HepG2 (cell line): ENCODE measurements around the gene ZNF771. TPM values are rescaled to one million over a fixed set of nuclear protein-coding genes. Genes with fewer than 3 reads are reported as not detected.

Experiments
- AGO1 ChIP-seq: fragments of 200-400 bp; formaldehyde crosslinking; IDR thresholded peaks from 2 replicates; pipeline ENCODE4 v1.6.1; 2017; ENCODE audit warnings: mild to moderate bottlenecking, low read depth, low read length, moderate library complexity; ENCODE audit not compliant: poor library complexity, severe bottlenecking
- AHR ChIP-seq: IDR thresholded peaks from 2 replicates; pipeline ENCODE4 v1.6.1; 2018; ENCODE audit warnings: missing genetic modification reagents, missing compliant biosample characterization
- ARID2 ChIP-seq: sonication (generic); formaldehyde crosslinking; IDR thresholded peaks from 2 replicates; pipeline ENCODE4 v1.8.1; 2022; ENCODE audit warnings: mild to moderate bottlenecking, missing genetic modification reagents, borderline replicate concordance
- ARID5B ChIP-seq: IDR thresholded peaks from 2 replicates; pipeline ENCODE4 v1.4.0; 2020; ENCODE audit warnings: mild to moderate bottlenecking, missing genetic modification reagents
- HOMEZ ChIP-seq: IDR thresholded peaks from 2 replicates; pipeline ENCODE4 v1.6.1; 2016; ENCODE audit warnings: low read depth
- KAT2B ChIP-seq: fragments of 150-350 bp; IDR thresholded peaks from 2 replicates; pipeline ENCODE4 v1.6.1; 2014; ENCODE audit warnings: low read depth, low read length, borderline replicate concordance
- KMT2A ChIP-seq: sonication (generic); formaldehyde crosslinking; IDR thresholded peaks from 2 replicates; pipeline ENCODE4 v1.4.0; 2020; ENCODE audit warnings: missing genetic modification reagents
- MAFF ChIP-seq: IDR thresholded peaks from 2 replicates; pipeline ENCODE4 v1.6.1; 2011; ENCODE audit warnings: low read depth, low read length, improper control_type of control experiment
- MAX ChIP-seq: IDR thresholded peaks from 2 replicates; pipeline ENCODE4 v1.6.1; 2012; ENCODE audit warnings: inconsistent platforms
- RBAK ChIP-seq: sonication (generic); formaldehyde crosslinking; IDR thresholded peaks from 2 replicates; pipeline ENCODE4 v1.5.1; 2020; ENCODE audit warnings: mild to moderate bottlenecking, missing genetic modification reagents
- RBFOX2 ChIP-seq: fragments of 200-400 bp; formaldehyde crosslinking; IDR thresholded peaks from 2 replicates; pipeline ENCODE4 v1.6.1; 2017; ENCODE audit warnings: low read depth, mild to moderate bottlenecking, low read length
- RFXANK ChIP-seq: IDR thresholded peaks from 2 replicates; pipeline ENCODE4 v1.6.1; 2016
- SKI ChIP-seq: fragments of 450-650 bp; IDR thresholded peaks from one replicate; pipeline ENCODE4 v1.6.1; 2018; ENCODE audit warnings: mild to moderate bottlenecking; ENCODE audit not compliant: partially characterized antibody
- TARDBP ChIP-seq: sonication (generic); formaldehyde crosslinking; IDR thresholded peaks from 2 replicates; pipeline ENCODE4 v1.8.0; 2022; ENCODE audit warnings: mild to moderate bottlenecking, missing genetic modification reagents
- THAP8 ChIP-seq: sonication (generic); formaldehyde crosslinking; IDR thresholded peaks from 2 replicates; pipeline ENCODE4 v1.5.1; 2020; ENCODE audit warnings: missing genetic modification reagents, mild to moderate bottlenecking, borderline replicate concordance
- ZBTB1 ChIP-seq: sonication (generic); formaldehyde crosslinking; IDR thresholded peaks from 2 replicates; pipeline ENCODE4 v1.4.0; 2020; ENCODE audit warnings: missing genetic modification reagents, borderline replicate concordance
- ZBTB34 ChIP-seq: sonication (generic); formaldehyde crosslinking; IDR thresholded peaks from 2 replicates; pipeline ENCODE4 v1.8.0; 2022; ENCODE audit warnings: mild to moderate bottlenecking, missing genetic modification reagents
- ZKSCAN5 ChIP-seq: sonication (generic); formaldehyde crosslinking; IDR thresholded peaks from 2 replicates; pipeline ENCODE4 v1.5.1; 2020; ENCODE audit warnings: mild to moderate bottlenecking, missing genetic modification reagents
- ZNF10 ChIP-seq: sonication (generic); formaldehyde crosslinking; IDR thresholded peaks from 2 replicates; pipeline ENCODE4 v1.4.0; 2020; ENCODE audit warnings: mild to moderate bottlenecking, low read depth, missing genetic modification reagents, borderline replicate concordance
- ZNF331 ChIP-seq: sonication (generic); formaldehyde crosslinking; IDR thresholded peaks from 2 replicates; pipeline ENCODE4 v1.4.0; 2020; ENCODE audit warnings: missing genetic modification reagents
- ZNF644 ChIP-seq: IDR thresholded peaks from 2 replicates; pipeline ENCODE4 v1.6.1; 2016; ENCODE audit warnings: low read depth
- ZNF674 ChIP-seq: sonication (generic); formaldehyde crosslinking; IDR thresholded peaks from 2 replicates; pipeline ENCODE4 v1.5.0; 2020; ENCODE audit warnings: low read depth, mild to moderate bottlenecking, missing genetic modification reagents
- ZNF766 ChIP-seq: sonication (generic); formaldehyde crosslinking; IDR thresholded peaks from 2 replicates; pipeline ENCODE4 v1.5.0; 2020; ENCODE audit warnings: missing genetic modification reagents, borderline replicate concordance
- polyA plus RNA-seq, 8 experiments: library from polyadenylated mRNA; depleted of rRNA in 3 of 8; stranded (reverse) in 7 of 8; unstranded in 1 of 8; fragments of >200 nt; fragmentation: Illumina TruSeq in 4 of 8; extraction: Trizol in 4 of 8; gene quantifications; 2 replicates each; pipeline versions ENCODE4 v1.2.1 to v1.2.3, GENCODE V29; 2011 to 2016; ENCODE audit warnings: low read depth in 4 of 8, missing spikeins in 1 of 8, mixed read lengths in 1 of 8; ENCODE audit not compliant: insufficient read depth in 1 of 8
- total RNA-seq, 5 experiments: library from RNA; depleted of rRNA; stranded (reverse); fragments of >200 nt; fragmentation: Illumina TruSeq; extraction: Trizol; gene quantifications; 2 replicates each; pipeline ENCODE4 v1.2.3, GENCODE V29; 2016; ENCODE audit warnings: low read depth in 1 of 5

The ZNF771 gene
- total and polyA plus RNA-seq, 2 of the 13 experiments (the other 11 are each of a cell fraction or from before 2014, with no cell fraction given), result 5.0 to 11.8 TPM

- TF ChIP-seq MAX (peak; percentile 99), RBFOX2 (no peak), ZBTB34 (CRISPR knock-in tag) (peak; percentile 41; the same call in 1 of the 2 replicates), ZBTB1 (CRISPR knock-in tag) (no peak), RBAK (CRISPR knock-in tag) (0 out of 2 replicates have a peak, but pooled peaks have one; percentile 63), SKI (no peak), RFXANK (CRISPR knock-in tag) (no peak), ZNF10 (CRISPR knock-in tag) (no peak), ZKSCAN5 (no peak), KAT2B (no peak), ZNF644 (peak; percentile 6; the same call in 1 of the 2 replicates), AHR (0 out of 2 replicates have a peak, but pooled peaks have one; percentile 64), MAFF (no peak), ARID5B (CRISPR knock-in tag) (peak; percentile 48; the same call in 1 of the 2 replicates), KMT2A (CRISPR knock-in tag) (no peak; the same call in 1 of the 2 replicates), AGO1 (no peak), TARDBP (CRISPR knock-in tag) (peak; percentile 56; the same call in 1 of the 2 replicates), ZNF331 (CRISPR knock-in tag) (peak; percentile 6; the same call in 1 of the 2 replicates), THAP8 (CRISPR knock-in tag) (peak; percentile 6; the same call in 1 of the 2 replicates), HOMEZ (CRISPR knock-in tag) (0 out of 2 replicates have a peak, but pooled peaks have one; percentile 0), ZNF674 (CRISPR knock-in tag) (no peak), ZNF766 (CRISPR knock-in tag) (peak; percentile 83; the same call in 1 of the 2 replicates), ARID2 (CRISPR knock-in tag) (peak; percentile 16; the same call in 1 of the 2 replicates)
These were observed 23.1 kb downstream of the ZNF771 start (continued) for GRCh38 chr16:30430428-30430970.
